HG03095 (cell line): ENCODE results near the gene TNNI3K.
A peak's percentile ranks its signal among the peaks of the same experiment; 100 is the strongest.

Experiments
- ATAC-seq: cut with Tn5 transposase; IDR thresholded peaks from one replicate; pipeline ENCODE4 v1.9.1; 2021; ENCODE audit warnings: moderate library complexity; ENCODE audit not compliant: unreplicated experiment

Gene TNNI3K

GRCh38 chr1:74486036-74486435 lies 250.8 kb downstream of the TNNI3K start:
- no peak for ATAC-seq

- ATAC-seq = no peak
Observed at GRCh38 chr1:74496669-74497068, 261.5 kb downstream of the TNNI3K start.

- no peak for ATAC-seq
Observed at GRCh38 chr1:74498901-74499300, 263.7 kb downstream of the TNNI3K start.

- no peak for ATAC-seq
Observed at GRCh38 chr1:74502432-74502831, 267.2 kb downstream of the TNNI3K start.

GRCh38 chr1:74502858-74503257 lies 267.7 kb downstream of the TNNI3K start:
- ATAC-seq = no peak

GRCh38 chr1:74504125-74504932 lies 269.1 kb downstream of the TNNI3K start:
- peak; percentile 81 for ATAC-seq

GRCh38 chr1:74504933-74505512 lies 269.8 kb downstream of the TNNI3K start:
- no peak for ATAC-seq

GRCh38 chr1:74505928-74506710 lies 270.9 kb downstream of the TNNI3K start:
- ATAC-seq = no peak

- no peak for ATAC-seq
Observed at GRCh38 chr1:74508449-74508848, 273.3 kb downstream of the TNNI3K start.

GRCh38 chr1:74512170-74512915 lies 277.2 kb downstream of the TNNI3K start, which contains the start of gene LRRC53:
Gene LRRC53 (minus strand): TSS chr1:74512611. CDS start chr1:74483349, 29,262 bp downstream.
- ATAC-seq = no peak

GRCh38 chr1:74513411-74514300 lies 278.5 kb downstream of the TNNI3K start:
- no peak for ATAC-seq

- ATAC-seq = peak; percentile 83
Observed at GRCh38 chr1:74517599-74518051, 282.4 kb downstream of the TNNI3K start.

GRCh38 chr1:74522148-74522547 lies 287.0 kb downstream of the TNNI3K start:
- ATAC-seq = no peak

GRCh38 chr1:74523873-74524480 lies 288.8 kb downstream of the TNNI3K start:
- no peak for ATAC-seq

- ATAC-seq = no peak
Observed at GRCh38 chr1:74526708-74527107, 291.5 kb downstream of the TNNI3K start.

GRCh38 chr1:74528123-74528522 lies 292.9 kb downstream of the TNNI3K start:
- ATAC-seq = no peak

GRCh38 chr1:74530892-74531291 lies 295.7 kb downstream of the TNNI3K start:
- no peak for ATAC-seq

- ATAC-seq = no peak
Observed at GRCh38 chr1:74531796-74532195, 296.6 kb downstream of the TNNI3K start.

GRCh38 chr1:74534241-74534640 lies 299.1 kb downstream of the TNNI3K start:
- ATAC-seq = no peak
